ENCODE data around the gene ETV3L. TPM values are rescaled to one million over a fixed set of nuclear protein-coding genes. Genes with fewer than 3 reads are reported as not detected.
"Not testable (repeated sequence)": the region's sequence is repeated elsewhere in the genome, so short reads cannot be mapped to it uniquely, and the experiment has no call there.

Gene ETV3L
- total RNA-seq, 4 donors from 2014 or later = not detected

GRCh38 chr1:157056269-157056668 lies 43.3 kb downstream of the ETV3L start:
- TF ChIP-seq, protein P1, sequence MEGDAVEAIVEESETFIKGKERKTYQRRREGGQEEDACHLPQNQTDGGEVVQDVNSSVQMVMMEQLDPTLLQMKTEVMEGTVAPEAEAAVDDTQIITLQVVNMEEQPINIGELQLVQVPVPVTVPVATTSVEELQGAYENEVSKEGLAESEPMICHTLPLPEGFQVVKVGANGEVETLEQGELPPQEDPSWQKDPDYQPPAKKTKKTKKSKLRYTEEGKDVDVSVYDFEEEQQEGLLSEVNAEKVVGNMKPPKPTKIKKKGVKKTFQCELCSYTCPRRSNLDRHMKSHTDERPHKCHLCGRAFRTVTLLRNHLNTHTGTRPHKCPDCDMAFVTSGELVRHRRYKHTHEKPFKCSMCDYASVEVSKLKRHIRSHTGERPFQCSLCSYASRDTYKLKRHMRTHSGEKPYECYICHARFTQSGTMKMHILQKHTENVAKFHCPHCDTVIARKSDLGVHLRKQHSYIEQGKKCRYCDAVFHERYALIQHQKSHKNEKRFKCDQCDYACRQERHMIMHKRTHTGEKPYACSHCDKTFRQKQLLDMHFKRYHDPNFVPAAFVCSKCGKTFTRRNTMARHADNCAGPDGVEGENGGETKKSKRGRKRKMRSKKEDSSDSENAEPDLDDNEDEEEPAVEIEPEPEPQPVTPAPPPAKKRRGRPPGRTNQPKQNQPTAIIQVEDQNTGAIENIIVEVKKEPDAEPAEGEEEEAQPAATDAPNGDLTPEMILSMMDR (IDR thresholded peaks at IDR 0.05) = no peak
- no peak for TF ChIP-seq POLR2A (IDR thresholded peaks at IDR 0.05)
- no peak for DNase-seq (ENCODE audit: low spot score in 2 of 2)
- WGBS, 2 donors = 86 to 87% methylated on average over 1 of the region's 1 CpG
- intact Hi-C loops (cut with DNase I; ENCODE audit: low total_unique reads) = no loop called here
- H3K4me3 ChIP-seq (ENCODE audit: low read depth, poor library complexity, severe bottlenecking) = no peak overlapping the region

DNA sequence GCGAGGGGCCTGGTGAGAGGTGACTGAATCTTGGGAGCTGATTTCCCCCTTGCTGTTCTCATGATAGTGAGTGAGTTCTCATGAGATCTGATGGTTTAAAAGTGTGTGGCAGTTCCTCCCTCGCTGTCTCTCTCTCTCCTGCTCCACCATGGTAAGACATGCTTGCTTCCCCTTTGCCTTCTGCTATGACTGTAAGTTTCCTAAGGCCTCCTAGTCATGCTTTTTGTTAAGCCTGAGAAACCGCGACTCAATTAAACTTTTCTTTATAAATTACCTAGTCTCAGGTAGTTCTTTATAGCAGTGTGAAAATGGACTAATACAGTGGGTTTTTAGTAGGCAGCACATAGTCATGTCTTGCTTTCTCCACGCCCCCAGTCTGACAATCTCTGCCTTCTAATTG lies 43.9 kb downstream of the ETV3L start:
- DNase-seq (ENCODE audit: low spot score in 2 of 2) = not testable (repeated sequence)

GRCh38 chr1:157050836-157051235 lies 48.8 kb downstream of the ETV3L start:
- 36 to 49% methylated on average over 2 of the region's 2 CpGs for WGBS, 2 donors
- H3K4me3 ChIP-seq (ENCODE audit: low read depth, poor library complexity, severe bottlenecking) = no peak overlapping the region
- TF ChIP-seq POLR2A (IDR thresholded peaks at IDR 0.05) = no peak
- TF ChIP-seq, protein P1 (IDR thresholded peaks at IDR 0.05) = no peak
- intact Hi-C loops (cut with DNase I; ENCODE audit: low total_unique reads) = no loop called here
- DNase-seq (ENCODE audit: low spot score in 2 of 2) = no peak

More for the DNA sequence above, 43.9 kb downstream of the ETV3L start:
- WGBS, 2 donors = 82 to 88% methylated on average over 5 of the region's 5 CpGs
- H3K4me3 ChIP-seq (ENCODE audit: low read depth, poor library complexity, severe bottlenecking); intact Hi-C loops (cut with DNase I; ENCODE audit: low total_unique reads): not testable (repeated sequence)

DNA sequence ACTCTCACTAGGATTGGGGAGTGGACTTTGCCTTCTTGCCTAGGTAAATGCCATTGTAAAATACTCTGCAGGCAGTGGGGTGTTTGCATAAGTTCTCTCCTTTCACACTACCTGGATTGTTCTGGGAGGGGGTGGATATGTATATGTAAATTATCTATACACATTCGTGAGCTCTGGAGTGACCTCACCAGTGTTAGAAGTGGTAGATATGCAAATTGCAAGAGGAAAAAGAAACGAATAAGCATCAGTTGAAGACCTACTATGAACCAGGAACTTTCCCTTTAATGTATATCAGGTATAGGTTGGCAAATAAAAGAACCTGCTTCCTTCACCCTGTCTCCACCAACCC lies 52.6 kb downstream of the ETV3L start:
- intact Hi-C loops (cut with DNase I; ENCODE audit: low total_unique reads) = no loop called here
- no peak for TF ChIP-seq POLR2A (IDR thresholded peaks at IDR 0.05)
- TF ChIP-seq, protein P1 (IDR thresholded peaks at IDR 0.05) = no peak
- 28 to 41% methylated on average over 2 of the region's 2 CpGs for WGBS, 2 donors
- DNase-seq (ENCODE audit: low spot score in 2 of 2) = no peak
- H3K4me3 ChIP-seq (ENCODE audit: low read depth, poor library complexity, severe bottlenecking) = no peak overlapping the region

DNA sequence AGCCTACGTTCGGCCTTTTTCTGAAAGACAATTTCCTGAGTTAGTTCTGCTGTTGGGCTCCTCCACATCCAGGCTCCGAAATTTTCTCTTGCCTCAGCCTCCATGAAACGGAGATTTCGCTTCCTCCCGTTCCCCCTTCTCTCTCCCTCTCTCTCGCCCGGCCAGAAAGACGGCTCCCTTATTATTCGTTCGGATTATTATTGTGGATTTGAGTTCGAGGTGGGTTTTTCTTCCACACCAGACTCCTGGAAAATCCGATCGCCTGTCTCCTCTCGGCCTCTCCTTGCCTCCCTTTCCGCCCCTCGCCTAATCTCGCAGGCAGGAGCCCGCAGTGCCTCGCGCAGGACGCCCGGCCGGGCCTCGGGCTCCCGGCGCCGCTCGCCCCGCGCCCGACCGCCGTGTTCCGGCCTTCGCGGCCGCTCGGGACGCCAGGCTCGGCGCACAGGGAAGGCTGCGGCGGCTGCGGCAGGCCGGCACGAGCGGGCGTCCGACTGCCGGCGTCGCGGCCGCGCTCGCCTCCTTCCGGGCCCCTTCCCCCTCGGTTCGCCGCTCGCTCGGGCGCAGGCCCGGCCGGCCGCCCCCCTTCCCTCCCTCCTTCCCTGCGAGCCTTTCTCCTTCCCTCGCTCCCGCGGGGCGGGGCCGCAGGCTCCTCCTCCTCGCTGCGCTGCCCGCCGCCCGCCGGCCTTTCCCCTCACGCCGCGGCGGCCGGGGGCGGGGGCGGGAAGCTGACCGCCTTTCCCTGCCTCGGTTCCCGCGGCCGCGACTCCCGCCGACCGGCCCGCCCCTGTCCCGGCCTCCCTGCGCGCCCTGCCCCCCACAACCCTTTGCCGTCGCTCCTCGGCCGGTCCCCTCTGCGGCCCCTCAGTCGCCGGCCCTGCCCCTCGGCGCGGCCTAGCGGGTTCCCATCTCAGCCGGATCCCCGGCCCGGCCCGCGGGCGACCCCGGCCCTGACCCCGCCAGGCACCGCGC lies 54.1 kb downstream of the ETV3L start, which contains the start of gene ARHGEF11:
TSS of gene ARHGEF11 (minus strand) at position 493 of the 969 bp plus-strand sequence. CDS start 1,412 bp downstream, outside the sequence.
- intact Hi-C loops (cut with DNase I; ENCODE audit: low total_unique reads) = no loop called here
- H3K4me3 ChIP-seq (ENCODE audit: low read depth, poor library complexity, severe bottlenecking) = peak within 1 kb of the TSS; percentile 74
- 0% methylated on average over 68 to 82 of the region's 120 CpGs for WGBS, 2 donors
- TF ChIP-seq, protein P1 (IDR thresholded peaks at IDR 0.05) = no peak
- TF ChIP-seq POLR2A (IDR thresholded peaks at IDR 0.05) = no peak
- peak; percentile 83 to 97 for DNase-seq (ENCODE audit: low spot score in 2 of 2)

- H3K4me3 ChIP-seq (ENCODE audit: low read depth, poor library complexity, severe bottlenecking) = no peak overlapping the region
- WGBS, 2 donors = 37 to 42% methylated on average over 6 of the region's 6 CpGs
- intact Hi-C loops (cut with DNase I; ENCODE audit: low total_unique reads) = no loop called here
- no peak for DNase-seq (ENCODE audit: low spot score in 2 of 2)
- TF ChIP-seq, protein P1 (IDR thresholded peaks at IDR 0.05) = no peak
- no peak for TF ChIP-seq POLR2A (IDR thresholded peaks at IDR 0.05)
Measured at GRCh38 chr1:157044326-157044725, 55.3 kb downstream of the ETV3L start.
